ENCODE data around the gene UBL4A. TPM values are rescaled to one million over a fixed set of nuclear protein-coding genes. Genes with fewer than 3 reads are reported as not detected.
A peak's percentile ranks its signal among the peaks of the same experiment; 100 is the strongest.

The UBL4A gene
- 37.4 TPM for total RNA-seq (2021; ENCODE audit: unreplicated experiment)
- 30.0 and 31.5 TPM in 2 replicates for polyA plus RNA-seq (2012)
- percentile 61 among the genes with signal in this experiment for Bru-seq, nascent RNA
- percentile 75 among the genes with signal in this experiment for BruChase-seq, experiment 1, labeled RNA remaining after a 6-hour chase
- BruChase-seq, experiment 2, labeled RNA remaining after a 2-hour chase, result percentile 93 among the genes with signal in this experiment
- long read RNA-seq, transcript UBL4A-202 (4 exons, 2,382 nt), result major isoform, 121 of 150 reads
- long read RNA-seq, transcript UBL4A-205 (2 exons, 629 nt), result minor isoform, 7 of 150 reads
- long read RNA-seq, partial matches to known transcripts, result 2 of 150 reads
- long read RNA-seq, other reads (novel, unspliced or antisense), result 20 of 150 reads

GRCh38 chrX:154486396-154487207 lies at the start of gene UBL4A:
UBL4A (minus strand) TSS chrX:154486615; CDS start chrX:154486584, 31 bp downstream.
- RAD21 ChIA-PET (ENCODE audit: low non-redundant PET in 1 of 2, low total read pairs in 2 of 2, uncharacterized antibody in 2 of 2, unreplicated experiment in 2 of 2), result no interaction called here
- H4K20me1 ChIP-seq (ENCODE audit: insufficient read depth), result no peaks in the 10 kb centered on the region
- intact Hi-C loops (cut with micrococcal nuclease), result no loop called here
- peak within 1 kb of the TSS; percentile 77 for H3K9ac ChIP-seq (ENCODE audit: low read length)
- peaks cover 15% of the 10 kb centered on the region for H3K79me2 ChIP-seq (ENCODE audit: insufficient read depth, low read length)
- H3K9me3 ChIP-seq (ENCODE audit: control insufficient read depth in 1 of 2, insufficient read depth in 1 of 2, low read depth in 1 of 2, low read length in 2 of 2), result no peaks in the 10 kb centered on the region
- H3K4me1 ChIP-seq (ENCODE audit: control insufficient read depth in 1 of 2, insufficient read depth in 2 of 2, low read length in 2 of 2), result peaks cover 7 to 36% of the 10 kb centered on the region in 2 experiments; a peak in 3 of 4 replicates
- TF ChIP-seq ZBTB33 (IDR thresholded peaks at IDR 0.05; ENCODE audit: extremely low read depth, insufficient replicate concordance, low read length), result no peak
- TF ChIP-seq ZFX (IDR thresholded peaks at IDR 0.05), result peak; percentile 9
- POLR2A ChIA-PET, result interaction anchor here (0.6 kb wide), 1 partner anchor 117 kb away, joined by 4 read pairs; no protein-coding TSS in a partner anchor
- CTCF ChIA-PET, result interaction anchor here (1.1 kb wide), 1 partner anchor 113 kb away, joined by 3 read pairs; no protein-coding TSS in a partner anchor
- BruUV-seq (replicated peaks), result no TSS peak
- H3K4me2 ChIP-seq (ENCODE audit: low read length), result peak within 1 kb of the TSS; percentile 74
- H3K27ac ChIP-seq (ENCODE audit: low read depth, low read length), result peak within 1 kb of the TSS; percentile 92
- H2AFZ ChIP-seq (ENCODE audit: low read depth, low read length, poor library complexity, severe bottlenecking), result no peak within 1 kb of the TSS
- H3K4me3 ChIP-seq (replicated peaks in 1 of 2; ENCODE audit: low read depth in 1 of 2, low read length in 2 of 2), result peak within 1 kb of the TSS; percentile 59 to 67
- H3K36me3 ChIP-seq (ENCODE audit: control insufficient read depth in 1 of 2, insufficient read depth in 2 of 2, low read length in 2 of 2), result peaks cover 0 to 10% of the 10 kb centered on the region in 2 experiments; a peak in 1 of 4 replicates
- DNase-seq (ENCODE audit: low read depth, low spot score) (peak; percentile 12), ATAC-seq (peak; percentile 38)
- no peaks in the 10 kb centered on the region for H3K9me2 ChIP-seq (ENCODE audit: insufficient read depth)
- H3K27me3 ChIP-seq (ENCODE audit: insufficient read depth, low read length), result no peaks in the 10 kb centered on the region
